DOHH2 (cell line): ENCODE data around the gene CRHR1.

ENCODE experiments used
- H3F3A ChIP-seq: fragments of 200-600 bp; sonication (generic), shearing (Covaris generic); 2 replicates; pipeline ENCODE4 v1.6.0; 2016; ENCODE audit warnings: antibody characterized with exemption, mild to moderate bottlenecking; ENCODE audit not compliant: control insufficient read depth, insufficient read depth
- H3K27ac ChIP-seq: fragments of 200-600 bp; sonication (generic); 2 replicates; pipeline ENCODE4 v1.5.1; 2014; ENCODE audit warnings: low read depth, mild to moderate bottlenecking, low read length, moderate library complexity
- H3K27me3 ChIP-seq: fragments of 200-600 bp; sonication (generic); 2 replicates; pipeline ENCODE4 v1.6.1; 2014; ENCODE audit warnings: mild to moderate bottlenecking, low read length, mixed read lengths; ENCODE audit not compliant: control insufficient read depth
- H3K36me3 ChIP-seq: fragments of 200-600 bp; sonication (generic); 2 replicates; pipeline ENCODE4 v1.6.1; 2014; ENCODE audit warnings: mild to moderate bottlenecking, low read length, moderate library complexity, mixed read lengths; ENCODE audit not compliant: control insufficient read depth
- H3K4me1 ChIP-seq: fragments of 200-600 bp; sonication (generic); 2 replicates; pipeline ENCODE4 v1.6.1; 2014; ENCODE audit warnings: mild to moderate bottlenecking, low read length, mixed read lengths; ENCODE audit not compliant: control insufficient read depth
- H3K4me2 ChIP-seq: fragments of 200-600 bp; sonication (generic); 2 replicates; pipeline ENCODE4 v1.6.0; 2014; ENCODE audit warnings: mild to moderate bottlenecking, low read length, moderate library complexity
- H3K4me3 ChIP-seq: fragments of 200-600 bp; sonication (generic); 2 replicates; pipeline ENCODE4 v1.5.1; 2014; ENCODE audit warnings: mild to moderate bottlenecking, low read length, mixed read lengths
- H3K79me2 ChIP-seq: fragments of 200-600 bp; sonication (generic); 2 replicates; pipeline ENCODE4 v1.6.1; 2014; ENCODE audit warnings: mild to moderate bottlenecking, low read length, mixed read lengths; ENCODE audit not compliant: control insufficient read depth
- H3K9me2 ChIP-seq: fragments of 200-600 bp; sonication (generic); replicated peaks from 2 replicates; pipeline ENCODE4 v1.6.1; 2014; ENCODE audit warnings: mild to moderate bottlenecking, low read length, mixed read lengths; ENCODE audit not compliant: control insufficient read depth
- H3K9me3 ChIP-seq: fragments of 200-600 bp; sonication (generic); 2 replicates; pipeline ENCODE4 v1.6.1; 2014; ENCODE audit warnings: antibody characterized with exemption, low read length, mixed read lengths; ENCODE audit not compliant: control insufficient read depth, insufficient read depth
- H4K20me1 ChIP-seq: fragments of 200-600 bp; sonication (generic); 2 replicates; pipeline ENCODE4 v1.6.0; 2014; ENCODE audit warnings: low read depth, mild to moderate bottlenecking, antibody characterized with exemption, low read length, moderate library complexity; ENCODE audit not compliant: control insufficient read depth, insufficient read depth
- EZH2phosphoT487 ChIP-seq: fragments of 200-600 bp; sonication (generic); IDR thresholded peaks from 2 replicates; pipeline ENCODE4 v1.6.1; 2017; ENCODE audit warnings: borderline replicate concordance, mild to moderate bottlenecking, antibody characterized with exemption, low read length, moderate library complexity, mixed read lengths
- TF ChIP-seq, protein P1 (sequence below): fragments of 200-600 bp; sonication (generic); IDR thresholded peaks from one replicate; pipeline ENCODE4 v1.5.1; 2014; ENCODE audit warnings: antibody characterized with exemption, mild to moderate bottlenecking, low read depth, low read length; ENCODE audit not compliant: poor library complexity, severe bottlenecking

Gene CRHR1

DNA sequence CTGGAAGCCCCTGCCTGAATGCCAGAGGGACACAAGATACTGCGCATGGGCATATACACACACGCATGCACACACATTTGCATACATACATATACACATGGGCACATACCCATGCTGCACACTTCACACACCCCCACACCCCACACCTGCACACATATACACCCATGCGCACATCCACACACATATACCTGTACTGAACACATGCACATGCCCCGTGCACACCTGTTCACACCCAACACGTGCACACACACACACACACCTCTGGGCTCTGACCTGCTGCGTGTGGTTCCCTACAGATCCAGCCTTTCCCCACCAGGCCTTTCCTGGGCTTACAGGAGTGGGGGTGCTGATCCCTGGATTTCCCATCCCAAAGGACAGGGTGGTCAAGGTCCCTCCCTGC lies 66.9 kb downstream of the CRHR1 start:
- Histone ChIP-seq H3K4me3 (no peak overlapping the region), H3K4me2 (no peak overlapping the region), H4K20me1 (no peaks in the 10 kb centered on the region), H3K9me3 (no peaks in the 10 kb centered on the region), H3K27ac (no peak overlapping the region), H3K79me2 (no peaks in the 10 kb centered on the region), H3K36me3 (no peaks in the 10 kb centered on the region), H3K9me2 (no peaks in the 10 kb centered on the region), H3K4me1 (peaks cover 4% of the 10 kb centered on the region; the same call in 1 of the 2 replicates), H3K27me3 (peaks cover 8% of the 10 kb centered on the region), H3F3A (no peaks in the 10 kb centered on the region)
- TF ChIP-seq EZH2phosphoT487 = no peak
- TF ChIP-seq, protein P1, sequence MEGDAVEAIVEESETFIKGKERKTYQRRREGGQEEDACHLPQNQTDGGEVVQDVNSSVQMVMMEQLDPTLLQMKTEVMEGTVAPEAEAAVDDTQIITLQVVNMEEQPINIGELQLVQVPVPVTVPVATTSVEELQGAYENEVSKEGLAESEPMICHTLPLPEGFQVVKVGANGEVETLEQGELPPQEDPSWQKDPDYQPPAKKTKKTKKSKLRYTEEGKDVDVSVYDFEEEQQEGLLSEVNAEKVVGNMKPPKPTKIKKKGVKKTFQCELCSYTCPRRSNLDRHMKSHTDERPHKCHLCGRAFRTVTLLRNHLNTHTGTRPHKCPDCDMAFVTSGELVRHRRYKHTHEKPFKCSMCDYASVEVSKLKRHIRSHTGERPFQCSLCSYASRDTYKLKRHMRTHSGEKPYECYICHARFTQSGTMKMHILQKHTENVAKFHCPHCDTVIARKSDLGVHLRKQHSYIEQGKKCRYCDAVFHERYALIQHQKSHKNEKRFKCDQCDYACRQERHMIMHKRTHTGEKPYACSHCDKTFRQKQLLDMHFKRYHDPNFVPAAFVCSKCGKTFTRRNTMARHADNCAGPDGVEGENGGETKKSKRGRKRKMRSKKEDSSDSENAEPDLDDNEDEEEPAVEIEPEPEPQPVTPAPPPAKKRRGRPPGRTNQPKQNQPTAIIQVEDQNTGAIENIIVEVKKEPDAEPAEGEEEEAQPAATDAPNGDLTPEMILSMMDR = no peak

DNA sequence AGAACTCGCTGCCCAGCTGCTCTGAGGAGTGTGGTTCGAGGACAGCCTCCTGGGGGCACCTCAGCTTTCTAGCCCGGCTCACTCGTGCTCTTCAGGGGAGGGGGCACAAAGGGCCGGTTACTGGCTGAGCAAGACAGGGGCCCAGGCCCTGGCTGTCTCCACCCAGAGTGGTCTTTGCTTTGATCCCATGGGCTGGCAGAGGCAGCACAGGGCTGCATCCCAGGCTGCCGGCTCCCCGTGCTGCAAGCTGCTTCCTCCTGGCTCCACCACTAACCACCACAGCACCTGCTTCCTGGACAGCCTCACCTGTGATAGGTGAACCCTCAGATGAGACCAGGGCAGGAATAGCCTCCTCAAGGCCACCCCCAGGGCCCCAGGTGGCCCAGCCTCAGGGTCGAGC lies 67.3 kb downstream of the CRHR1 start:
- no peak for TF ChIP-seq EZH2phosphoT487
- Histone ChIP-seq H3K79me2 (no peaks in the 10 kb centered on the region), H3F3A (no peaks in the 10 kb centered on the region), H3K27me3 (peaks cover 8% of the 10 kb centered on the region), H3K9me2 (no peaks in the 10 kb centered on the region), H3K27ac (no peak overlapping the region), H4K20me1 (no peaks in the 10 kb centered on the region), H3K4me2 (no peak overlapping the region), H3K4me3 (no peak overlapping the region), H3K36me3 (no peaks in the 10 kb centered on the region), H3K9me3 (no peaks in the 10 kb centered on the region), H3K4me1 (peaks cover 4% of the 10 kb centered on the region; the same call in 1 of the 2 replicates)

DNA sequence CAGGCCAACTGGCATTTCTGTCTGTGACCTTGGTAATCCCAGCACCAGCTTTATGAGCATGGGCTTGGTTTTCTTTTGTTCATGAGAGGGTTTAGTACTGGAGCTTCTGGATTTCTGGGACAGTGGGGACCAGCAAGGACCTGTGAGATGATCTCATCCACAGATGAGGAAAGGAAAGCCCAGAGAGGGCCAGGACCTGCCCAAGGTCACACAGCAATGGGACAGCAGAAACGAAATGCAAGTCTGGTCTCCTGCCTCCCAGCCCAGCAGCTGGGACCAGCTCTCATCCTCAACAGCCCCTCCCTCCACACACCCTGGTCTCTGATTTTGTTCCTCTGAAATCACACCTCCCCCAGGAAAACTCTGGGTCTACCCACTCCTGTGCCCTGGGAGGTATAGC lies 67.8 kb downstream of the CRHR1 start:
- Histone ChIP-seq H3K27ac (no peak overlapping the region), H3K4me2 (no peak overlapping the region), H4K20me1 (no peaks in the 10 kb centered on the region), H3K79me2 (no peaks in the 10 kb centered on the region), H3K27me3 (peaks cover 8% of the 10 kb centered on the region), H3K4me3 (no peak overlapping the region), H3K9me2 (no peaks in the 10 kb centered on the region), H3K4me1 (peaks cover 4% of the 10 kb centered on the region; the same call in 1 of the 2 replicates), H3K36me3 (no peaks in the 10 kb centered on the region), H3F3A (no peaks in the 10 kb centered on the region), H3K9me3 (no peaks in the 10 kb centered on the region)
- TF ChIP-seq, protein P1 = no peak
- no peak for TF ChIP-seq EZH2phosphoT487

DNA sequence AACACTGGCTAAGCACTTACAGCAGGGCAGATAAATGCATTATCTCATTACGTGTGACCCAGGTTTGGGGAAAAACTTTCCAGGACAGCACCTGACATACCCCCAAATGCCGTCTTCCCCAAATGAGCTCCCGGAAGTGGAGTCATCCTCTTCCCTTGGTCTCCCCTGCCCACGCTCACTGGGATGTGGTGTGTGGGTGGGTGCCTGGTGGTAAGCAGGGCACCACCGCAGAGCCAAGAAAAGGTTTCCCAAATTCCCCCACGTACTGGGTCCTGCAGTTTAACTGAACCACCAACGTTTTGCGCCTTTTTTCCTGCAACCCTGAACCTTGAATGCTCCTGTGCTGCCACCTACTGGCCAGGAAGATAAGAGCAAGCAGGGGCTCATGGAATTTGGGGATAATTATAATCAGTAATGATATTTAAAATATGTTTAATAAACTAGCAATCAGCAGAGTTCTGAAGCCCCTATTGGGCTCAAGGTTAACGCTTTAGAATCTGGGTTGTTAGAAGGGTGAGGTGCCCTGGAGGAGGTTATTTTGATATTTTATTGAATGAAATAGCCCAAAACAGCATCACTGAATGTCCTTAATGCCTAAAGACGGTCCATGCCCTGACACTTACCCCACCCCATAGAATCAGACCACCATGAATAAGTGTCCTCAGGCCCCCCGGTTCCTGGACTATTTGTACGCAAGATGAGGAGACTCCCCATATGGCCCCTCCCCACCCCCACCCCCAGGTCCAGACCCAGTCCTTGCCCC lies 68.6 kb downstream of the CRHR1 start:
- peaks cover 8% of the 10 kb centered on the region for H3K27me3 ChIP-seq
- no peaks in the 10 kb centered on the region for H3K79me2 ChIP-seq
- no peaks in the 10 kb centered on the region for H3K36me3 ChIP-seq
- no peak for TF ChIP-seq EZH2phosphoT487
- TF ChIP-seq, protein P1 = peak; percentile 87
- H3K9me3 ChIP-seq = no peaks in the 10 kb centered on the region
- no peaks in the 10 kb centered on the region for H3F3A ChIP-seq
- peak overlapping the region; percentile 50 for H3K4me2 ChIP-seq
- H3K4me3 ChIP-seq = peak overlapping the region; percentile 41; the same call in 1 of the 2 replicates
- no peaks in the 10 kb centered on the region for H4K20me1 ChIP-seq
- peaks cover 4% of the 10 kb centered on the region; the same call in 1 of the 2 replicates for H3K4me1 ChIP-seq
- H3K9me2 ChIP-seq = no peaks in the 10 kb centered on the region
- H3K27ac ChIP-seq = no peak overlapping the region
